HL-60/S4 treated with phorbol 12-myristate 13-acetate at 8.2 ng/mL for 4 days and 3 days (cell line): ENCODE measurements around the gene GNG4.

Source experiments
- in situ Hi-C: fragments of 300-500 bp; cut with MboI; formaldehyde crosslinking; loops from 2 replicates; pipeline ENCODE4 v1.15.0; 2022; ENCODE audit warnings: low sequenced_read_pairs

GNG4 gene

DNA sequence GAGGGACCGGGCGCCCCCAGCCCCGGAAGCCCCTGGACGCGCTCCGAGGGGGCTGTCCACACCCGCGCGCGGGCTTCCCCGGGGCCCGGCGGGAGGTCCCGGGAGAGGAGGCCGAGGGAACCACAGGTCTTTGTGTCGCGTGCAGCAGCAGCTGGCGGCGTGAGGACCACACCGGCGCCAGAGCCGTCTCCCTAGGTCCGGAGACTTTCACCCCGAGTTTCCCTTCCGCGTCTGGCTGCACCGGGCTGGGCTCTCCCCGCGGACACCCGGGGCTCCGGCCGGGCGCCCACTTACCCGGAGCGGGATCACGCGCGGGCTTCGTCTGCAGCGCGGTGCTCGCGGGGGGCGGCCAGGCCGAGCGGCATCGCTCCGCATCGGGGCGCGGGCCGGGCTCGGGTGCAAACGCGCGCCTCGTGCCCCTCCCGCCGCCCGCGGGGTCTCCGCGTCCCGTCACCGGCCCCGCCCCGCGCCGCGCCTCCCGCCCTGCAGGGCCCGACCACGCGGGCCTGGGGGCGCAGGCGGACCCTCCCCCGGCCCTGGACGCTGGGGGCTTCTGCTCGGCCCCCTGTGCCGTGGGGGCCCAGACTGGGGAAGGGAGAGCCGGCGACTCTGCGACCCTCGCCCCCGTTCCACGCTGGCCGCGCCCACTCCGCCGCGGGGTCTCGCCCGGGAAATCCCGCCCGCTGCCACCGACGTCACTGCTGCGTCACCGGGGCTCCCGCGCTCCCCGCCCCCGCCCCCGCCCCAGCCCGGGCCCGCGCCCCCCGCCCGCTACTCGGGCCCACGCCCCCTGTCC is at the start of gene GNG4:
TSS of gene GNG4 (minus strand) at position 417 of the 796 bp plus-strand sequence. CDS start 65,946 bp downstream, outside the sequence.
- in situ Hi-C loops, result no loop called here

GRCh38 chr1:235697508-235697907 is 47.9 kb upstream of the GNG4 start:
- in situ Hi-C loops, result no loop called here

- in situ Hi-C loops, result no loop called here
These were observed 39.8 kb upstream of the GNG4 start for GRCh38 chr1:235689356-235689755.

- in situ Hi-C loops, result no loop called here
These were observed 38.5 kb upstream of the GNG4 start for GRCh38 chr1:235688096-235688495.

DNA sequence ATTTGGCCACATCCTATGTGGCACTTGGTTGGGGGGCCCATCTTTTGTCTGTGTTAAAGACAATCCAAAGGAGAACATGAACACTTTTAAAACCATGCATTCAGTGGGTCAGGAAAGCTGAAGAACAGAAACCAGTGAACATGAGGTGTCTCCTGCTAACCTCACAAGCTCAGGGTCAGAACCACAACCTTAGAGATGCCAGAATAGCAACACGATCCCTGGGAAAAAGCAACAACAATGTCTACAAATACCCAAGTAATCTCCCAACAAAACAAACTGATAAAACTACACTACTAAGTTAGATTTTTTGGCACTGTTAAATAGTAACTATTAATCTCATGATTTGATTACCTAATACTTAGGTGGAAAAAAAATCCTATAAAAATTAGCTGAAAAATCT is 34.1 kb upstream of the GNG4 start:
- in situ Hi-C loops, result no loop called here

- in situ Hi-C loops, result no loop called here
These were observed 32.6 kb upstream of the GNG4 start for GRCh38 chr1:235682216-235682615.

DNA sequence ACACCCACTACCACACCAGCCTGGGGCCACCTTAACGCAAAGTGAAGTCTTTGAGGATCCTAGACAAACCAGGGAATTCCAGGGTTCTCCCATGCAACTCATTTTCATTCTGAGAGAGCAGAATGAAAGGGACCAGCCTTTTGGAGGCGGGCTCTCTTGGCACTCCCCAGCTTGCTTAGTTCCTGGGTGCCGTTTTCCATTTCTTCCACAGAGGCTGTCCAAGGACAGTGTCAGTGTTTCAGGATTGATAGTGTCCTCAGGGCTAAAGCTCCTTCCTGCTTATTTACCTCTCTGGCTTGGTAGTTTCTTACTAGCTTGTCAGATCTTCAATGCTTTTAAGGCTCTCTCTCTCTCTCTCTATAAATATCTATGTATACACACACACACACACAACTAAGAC is 30.1 kb upstream of the GNG4 start:
- in situ Hi-C loops, result no loop called here

DNA sequence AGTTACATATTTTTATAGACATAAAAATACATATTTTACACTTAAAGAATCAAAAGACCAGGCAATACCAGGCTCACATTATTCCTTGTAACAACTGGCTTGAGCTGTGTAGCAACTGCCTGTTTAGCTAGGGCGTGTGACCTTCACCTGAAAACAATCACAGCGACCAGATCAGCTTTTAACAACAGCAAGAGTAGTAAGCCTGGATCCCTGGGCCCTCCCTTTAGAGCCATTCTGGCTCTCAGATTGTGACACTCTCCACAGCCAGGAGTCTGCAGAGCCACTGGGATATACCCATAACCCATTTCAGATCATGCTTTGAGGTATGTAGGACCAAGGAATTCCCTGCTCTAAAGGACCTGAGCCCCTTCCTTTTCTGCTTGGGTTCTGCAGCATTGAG is 29.4 kb upstream of the GNG4 start:
- in situ Hi-C loops, result no loop called here

- in situ Hi-C loops, result no loop called here
These were observed 25.7 kb upstream of the GNG4 start for GRCh38 chr1:235675152-235675890.

GRCh38 chr1:235673981-235674380 is 24.4 kb upstream of the GNG4 start:
- in situ Hi-C loops, result no loop called here

DNA sequence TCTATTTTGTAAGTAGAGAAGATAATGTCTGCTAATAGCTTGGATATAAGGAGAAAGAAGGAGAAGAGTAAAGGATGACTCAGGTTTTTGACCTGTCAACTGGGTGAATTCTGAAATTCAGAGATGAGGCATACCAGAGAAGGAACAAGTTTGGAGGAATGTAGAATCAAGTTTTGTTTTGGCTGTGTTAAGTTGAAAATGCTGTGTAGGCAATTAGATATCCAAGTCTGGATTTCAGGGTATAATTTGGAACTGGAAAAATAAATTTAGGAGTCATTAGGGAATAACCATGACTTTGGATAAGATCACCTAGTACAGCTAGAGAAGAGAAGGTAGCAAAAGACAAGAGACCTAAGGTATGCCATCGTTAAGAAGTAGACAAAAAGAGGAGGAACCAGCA is 22.4 kb upstream of the GNG4 start:
- in situ Hi-C loops, result no loop called here

DNA sequence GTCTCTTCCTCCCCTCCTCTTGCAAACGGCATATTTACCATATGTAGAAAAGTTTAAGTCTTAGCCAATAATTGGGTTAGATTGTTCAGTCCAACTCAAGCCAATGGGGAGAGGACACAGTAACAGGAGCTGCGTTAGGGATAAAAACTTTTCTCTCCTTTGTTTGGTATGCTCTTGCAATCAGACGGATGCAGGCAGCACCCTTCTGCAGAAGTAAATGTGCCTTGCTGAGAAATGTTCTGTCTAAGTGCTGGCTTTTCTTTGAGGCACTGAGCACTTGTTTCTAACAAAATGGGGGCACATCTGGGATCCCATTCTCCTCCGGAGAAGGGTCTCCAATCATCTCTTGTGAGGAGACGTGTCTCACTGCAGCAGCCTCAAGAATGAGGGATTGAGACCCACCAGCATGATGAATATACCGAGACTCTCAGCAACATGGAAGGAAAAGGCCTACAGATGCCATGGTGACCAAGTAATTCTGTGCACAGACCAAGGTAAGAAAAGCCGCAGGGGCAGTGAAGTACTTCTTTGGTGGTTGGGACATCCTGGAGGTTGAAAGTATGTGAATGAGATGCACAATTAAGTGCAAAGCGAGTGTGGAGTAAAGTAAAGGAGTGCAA is 20.7 kb upstream of the GNG4 start:
- in situ Hi-C loops, result no loop called here

DNA sequence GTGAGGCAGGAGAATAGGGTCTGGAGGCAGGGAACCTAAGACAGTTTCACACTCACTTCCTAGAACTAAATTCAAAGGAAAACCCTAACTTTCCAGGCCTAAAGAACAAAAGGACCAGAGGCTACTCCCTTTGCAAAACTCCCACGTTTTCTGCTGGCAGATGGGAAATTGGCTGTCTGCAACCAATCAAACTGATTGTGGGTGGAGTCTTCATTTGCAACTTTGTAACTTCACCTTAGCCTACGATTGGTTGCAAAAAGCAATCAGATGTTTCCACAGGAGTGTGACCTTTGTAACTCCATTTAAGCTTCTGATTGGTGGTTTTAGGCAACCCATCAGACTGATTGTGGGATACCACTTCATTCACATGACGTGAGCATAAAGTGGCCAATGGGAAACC is 19.7 kb upstream of the GNG4 start:
- in situ Hi-C loops, result no loop called here

GRCh38 chr1:235663628-235664027 is 14.0 kb upstream of the GNG4 start:
- in situ Hi-C loops, result no loop called here

DNA sequence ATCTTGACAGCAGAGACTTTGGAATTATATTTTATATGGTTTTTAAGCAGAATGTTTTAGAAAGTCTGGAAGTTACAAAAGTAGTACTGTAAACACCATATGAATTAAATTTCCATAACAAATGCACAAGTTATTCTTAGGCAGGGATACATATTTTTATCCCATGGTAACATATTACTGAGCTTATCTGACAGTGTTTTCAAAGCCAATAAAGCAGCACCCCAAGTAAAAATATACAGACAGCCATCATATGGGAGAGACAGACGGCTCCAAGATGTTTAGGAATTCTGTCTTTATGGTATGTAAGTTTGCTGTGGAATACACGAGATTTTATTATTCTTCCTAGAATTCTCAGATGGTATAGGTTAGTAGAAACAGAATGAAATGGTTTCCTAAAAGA is 12.0 kb upstream of the GNG4 start:
- in situ Hi-C loops, result no loop called here

GRCh38 chr1:235659186-235659771 is 9.7 kb upstream of the GNG4 start:
- in situ Hi-C loops, result no loop called here

DNA sequence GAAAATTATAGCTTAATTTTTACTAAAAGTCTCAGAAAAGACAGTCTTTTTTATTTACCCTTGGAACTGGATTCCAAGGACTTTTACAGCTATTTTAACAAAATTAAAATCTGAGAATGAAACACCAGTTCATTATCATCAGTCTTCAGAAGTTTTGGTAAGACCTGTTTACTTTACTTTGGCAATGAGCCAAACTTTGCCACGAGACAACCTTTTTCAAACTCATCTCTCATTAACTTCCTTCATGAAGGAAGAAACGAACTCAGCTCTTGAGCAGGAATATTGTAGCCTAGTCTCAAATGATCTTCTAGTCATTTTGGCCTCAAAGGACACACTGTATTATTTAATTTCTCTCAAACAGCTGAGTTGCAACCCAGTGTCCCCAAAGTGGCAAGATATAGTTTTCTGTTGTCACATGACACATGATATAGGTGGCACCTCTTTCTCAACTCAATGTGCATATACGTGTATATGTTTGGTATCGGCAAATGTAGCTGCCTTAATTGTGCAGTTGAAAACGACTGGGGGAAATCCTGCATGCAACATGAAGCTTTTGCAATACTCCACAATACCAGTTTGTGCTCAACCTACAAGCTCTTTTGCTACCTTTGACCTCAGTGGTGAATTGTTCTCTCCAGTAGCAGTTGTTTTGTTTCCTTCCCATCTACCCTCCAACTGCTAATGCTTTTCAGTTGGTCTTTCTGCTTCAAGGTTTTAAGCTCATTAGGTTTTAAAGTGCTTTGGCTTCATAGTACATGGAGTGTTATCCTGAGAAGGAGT is 8.4 kb upstream of the GNG4 start:
- in situ Hi-C loops, result no loop called here

GRCh38 chr1:235657269-235657668 is 7.7 kb upstream of the GNG4 start:
- in situ Hi-C loops, result no loop called here

- in situ Hi-C loops, result no loop called here
These were observed 2.8 kb upstream of the GNG4 start for GRCh38 chr1:235652364-235652763.

GRCh38 chr1:235651170-235651806 is 1.7 kb upstream of the GNG4 start:
- in situ Hi-C loops, result no loop called here
